CD4-positive, alpha-beta T cell treated with Interleukin-15 for 4 hours (primary cell): ENCODE results near the gene CDS2.

Experiments
- DNase-seq: peaks from one replicate; pipeline ENCODE4 v3.0.0-alpha.2; 2020; ENCODE audit warnings: low spot score

CDS2 gene

DNA sequence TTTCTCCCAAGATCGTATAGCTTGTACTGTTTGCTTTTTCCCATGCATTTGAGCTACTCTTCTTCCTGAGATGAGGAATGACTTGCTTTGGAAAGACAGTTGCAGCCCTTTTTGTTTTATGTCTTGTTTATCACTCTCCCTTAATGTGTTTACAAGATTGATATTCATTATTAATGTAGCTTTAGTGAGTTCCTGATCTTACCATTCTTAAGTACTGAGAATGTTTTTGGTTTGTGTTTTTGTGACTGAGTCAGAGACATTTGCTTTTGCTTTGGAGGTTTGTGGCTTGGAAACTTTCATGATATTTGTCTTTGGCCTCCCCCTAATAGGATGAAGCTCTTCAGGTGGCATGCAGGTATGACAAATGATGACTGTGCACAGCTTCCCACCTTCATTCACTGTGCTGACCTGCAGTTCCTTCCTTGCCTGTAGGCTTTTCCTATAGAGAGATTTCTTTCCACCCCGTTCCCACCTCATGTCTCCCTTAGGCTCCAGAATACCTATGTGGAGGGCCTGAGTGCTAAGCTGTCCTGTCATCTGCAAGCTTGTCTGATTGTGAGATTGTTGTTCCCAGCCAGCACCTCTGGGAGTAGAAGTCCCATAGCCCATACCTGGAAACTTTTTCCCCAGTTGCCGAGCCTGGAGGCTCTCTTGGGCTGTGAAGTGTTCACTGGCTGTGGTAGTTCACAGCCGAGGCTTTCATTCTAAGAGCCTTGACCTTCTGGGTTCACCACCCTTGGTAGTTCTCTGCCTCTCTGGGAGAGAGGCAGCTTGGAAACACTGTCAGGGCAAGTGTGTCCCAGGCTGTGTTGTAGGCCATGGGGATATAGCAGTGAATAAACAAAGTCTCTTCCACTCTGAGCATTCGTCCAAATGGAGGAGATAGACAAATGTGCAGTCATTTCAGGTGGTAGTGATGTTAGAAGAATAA is 27.1 kb downstream of the CDS2 start:
- no peak for DNase-seq

DNA sequence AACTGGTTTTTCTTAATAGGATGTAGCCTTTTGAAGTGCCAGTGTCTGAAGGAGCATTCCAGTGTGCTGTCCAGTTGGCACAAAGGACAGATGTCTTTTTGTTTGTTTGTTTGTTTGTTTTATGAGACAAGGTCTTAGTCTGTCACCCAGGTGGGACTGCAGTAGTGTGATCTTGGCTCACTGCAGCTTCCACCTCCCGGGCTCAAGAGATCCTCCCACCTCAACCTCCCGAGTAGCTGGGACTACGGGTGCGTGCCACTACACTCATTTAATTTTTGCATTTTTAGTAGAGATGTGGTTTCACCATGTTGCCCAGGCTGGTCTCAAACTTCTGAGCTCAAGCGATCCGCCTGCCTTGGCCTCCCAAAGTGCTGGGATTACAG is 27.7 kb downstream of the CDS2 start:
- no peak for DNase-seq

DNA sequence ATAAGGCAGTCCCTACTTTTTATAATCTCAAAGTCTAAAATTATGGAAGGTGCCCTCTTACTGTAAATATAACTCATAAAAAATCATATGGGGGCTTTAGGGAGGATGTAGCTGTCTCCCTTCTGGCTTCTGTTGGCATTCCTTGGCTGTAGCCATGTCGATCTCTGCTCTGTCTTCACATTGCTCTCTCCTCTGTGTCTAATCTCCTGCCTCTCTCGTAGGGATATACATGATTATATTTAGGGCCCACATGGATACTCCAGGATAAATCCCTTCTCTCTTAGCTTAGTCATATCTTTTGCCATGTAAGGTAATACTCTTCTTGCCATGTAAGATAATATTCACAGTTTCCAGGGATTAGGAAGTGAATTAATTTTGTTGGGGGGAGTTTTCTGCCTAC is 28.6 kb downstream of the CDS2 start:
- no peak for DNase-seq

DNA sequence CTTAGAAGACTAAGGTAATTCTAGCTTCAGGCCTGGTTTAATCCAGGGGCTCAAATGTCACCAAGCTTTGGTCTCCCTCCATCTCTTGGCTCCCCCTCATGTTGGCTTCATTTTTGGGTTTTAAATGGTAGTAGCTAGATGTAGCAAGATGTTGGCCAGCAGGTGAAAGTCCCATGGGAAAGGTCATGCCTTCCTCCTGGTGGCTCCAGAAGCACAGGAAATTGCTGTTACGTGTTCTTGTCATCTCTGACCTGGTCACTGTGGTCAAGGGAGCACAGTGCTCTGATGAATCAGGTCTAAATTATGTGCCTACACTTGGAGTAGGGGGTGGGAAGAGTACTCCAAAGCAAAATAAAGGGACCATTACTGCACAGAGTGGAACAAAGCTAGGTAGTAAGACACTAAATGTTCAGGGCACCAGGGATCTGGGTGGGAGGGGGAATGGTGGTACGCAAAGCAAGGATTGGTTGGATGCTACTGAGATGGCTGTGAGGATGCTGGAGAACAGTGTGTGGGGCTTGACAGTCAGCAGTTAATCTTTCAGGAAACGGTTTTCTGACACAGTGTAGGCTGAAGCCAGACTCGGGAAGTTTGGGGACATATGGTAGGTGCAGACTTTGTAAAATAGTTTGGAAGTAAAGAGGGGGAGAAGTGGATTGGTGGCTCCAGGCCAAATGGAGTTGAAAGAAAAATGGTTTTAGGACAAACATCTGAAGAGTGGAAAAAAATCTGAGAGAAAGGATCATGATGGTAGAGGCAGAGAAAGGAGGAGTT is 30.1 kb downstream of the CDS2 start:
- DNase-seq, result no peak

DNA sequence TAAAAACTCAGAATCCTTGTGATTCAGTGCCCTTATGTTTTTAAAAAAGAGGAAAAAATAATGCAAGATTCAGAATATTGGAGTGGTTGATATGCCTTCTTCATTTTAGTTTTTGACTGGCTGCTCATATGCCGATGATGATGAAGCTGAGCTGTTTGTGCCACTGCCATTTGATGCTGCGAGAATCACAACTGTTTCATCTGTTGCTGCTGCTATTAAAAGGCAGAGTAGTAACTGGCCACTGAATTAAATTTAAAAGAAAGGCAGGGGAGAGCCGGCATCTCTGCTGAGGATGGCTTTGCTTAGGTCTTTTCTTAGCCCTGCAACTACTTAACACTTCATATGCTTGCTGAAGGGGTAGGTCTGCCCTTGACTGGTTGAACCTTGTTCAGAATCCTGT is 33.1 kb downstream of the CDS2 start:
- no peak for DNase-seq

DNA sequence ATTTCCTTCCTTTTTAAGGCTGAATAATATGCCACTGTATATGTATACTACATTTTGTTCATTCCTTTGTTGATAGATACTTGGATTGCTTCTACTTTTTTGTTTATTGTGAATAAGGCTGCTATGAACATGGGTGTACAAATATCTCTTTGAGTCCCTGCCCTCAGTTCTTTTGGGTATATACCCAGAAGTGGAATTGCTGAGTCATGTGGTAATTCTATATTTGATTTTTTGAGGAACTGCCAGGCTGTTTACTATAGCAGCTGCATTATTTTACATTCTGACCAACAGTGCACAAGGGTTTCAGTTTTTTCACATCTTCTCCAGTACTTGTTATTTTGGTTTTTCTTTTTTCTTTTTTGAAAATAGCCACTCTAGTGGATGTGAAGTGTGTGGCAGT is 34.1 kb downstream of the CDS2 start:
- no peak for DNase-seq

DNA sequence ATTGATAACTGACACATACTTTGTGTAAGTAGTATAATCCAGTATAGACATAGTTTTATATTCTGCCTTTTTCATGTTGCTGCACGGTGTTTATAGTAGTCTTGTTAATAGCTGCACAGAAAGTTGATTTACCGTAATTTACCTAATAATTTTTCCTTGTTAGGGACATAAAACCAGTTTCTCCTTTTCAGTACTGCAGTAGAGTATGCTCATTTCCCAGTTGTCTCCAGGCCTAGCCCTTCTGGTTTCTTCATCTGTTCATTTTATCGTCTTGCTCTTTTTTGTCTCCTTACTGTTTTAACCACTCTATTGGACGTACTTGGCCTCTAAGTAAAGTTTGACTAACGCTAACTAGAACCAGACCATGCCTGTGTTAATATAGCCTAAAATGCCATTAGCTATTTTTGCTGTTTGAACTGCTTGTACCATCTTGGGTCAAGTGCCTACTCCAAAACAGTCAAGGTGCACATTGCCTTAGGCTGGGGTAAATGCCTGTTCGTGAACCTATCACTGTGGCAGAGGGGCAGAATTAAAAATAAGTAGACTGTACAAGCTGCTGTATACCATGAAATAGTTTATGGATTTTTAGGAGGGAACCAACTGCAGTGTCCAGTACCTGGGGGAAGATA is 34.8 kb downstream of the CDS2 start:
- DNase-seq, result no peak

DNA sequence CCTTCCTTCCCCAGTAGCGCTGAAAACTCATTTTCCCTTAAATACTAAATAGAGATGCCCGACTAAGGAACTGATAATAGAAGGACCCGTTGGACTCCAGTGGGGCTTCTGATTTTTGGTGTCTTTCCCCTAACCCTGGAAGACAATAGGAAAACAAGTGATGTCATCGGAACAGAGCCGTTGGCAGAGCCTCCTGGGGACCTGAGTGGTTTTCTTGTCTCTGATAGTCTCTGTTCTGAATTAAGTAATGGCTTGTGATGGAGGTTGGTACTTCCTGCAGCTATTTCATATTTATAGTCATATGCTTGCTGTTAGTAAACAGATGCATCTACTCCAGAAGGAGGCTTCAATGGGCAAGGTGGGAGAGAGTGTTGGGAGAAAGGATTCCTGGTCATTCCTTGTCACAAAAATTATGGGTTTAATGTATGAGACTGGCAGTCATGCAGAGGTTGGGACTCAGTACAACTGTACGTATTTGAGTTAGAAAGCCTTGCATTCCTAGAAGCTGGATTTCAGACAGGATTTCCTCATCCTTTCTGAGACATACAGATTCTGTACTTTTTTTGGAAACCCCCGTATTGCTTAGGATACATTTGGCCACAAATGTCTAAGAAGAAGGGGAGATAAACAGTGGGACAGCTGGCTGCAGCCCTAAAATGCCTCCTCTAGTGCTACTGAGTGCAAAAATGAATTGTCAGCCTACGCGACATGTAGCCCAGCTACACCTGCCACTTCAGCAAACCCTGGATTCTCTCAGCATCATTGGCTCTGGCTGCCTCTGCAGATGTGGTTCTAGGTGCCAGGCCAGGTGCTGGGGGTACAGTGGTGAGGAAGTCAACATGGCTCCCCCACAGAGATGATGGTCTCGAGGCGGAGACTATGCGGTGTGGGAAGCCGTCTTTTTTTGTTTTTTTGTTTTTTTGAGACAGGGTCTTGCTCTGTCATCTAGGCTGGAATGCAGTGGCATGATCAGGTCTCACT is 38.1 kb downstream of the CDS2 start:
- no peak for DNase-seq

DNA sequence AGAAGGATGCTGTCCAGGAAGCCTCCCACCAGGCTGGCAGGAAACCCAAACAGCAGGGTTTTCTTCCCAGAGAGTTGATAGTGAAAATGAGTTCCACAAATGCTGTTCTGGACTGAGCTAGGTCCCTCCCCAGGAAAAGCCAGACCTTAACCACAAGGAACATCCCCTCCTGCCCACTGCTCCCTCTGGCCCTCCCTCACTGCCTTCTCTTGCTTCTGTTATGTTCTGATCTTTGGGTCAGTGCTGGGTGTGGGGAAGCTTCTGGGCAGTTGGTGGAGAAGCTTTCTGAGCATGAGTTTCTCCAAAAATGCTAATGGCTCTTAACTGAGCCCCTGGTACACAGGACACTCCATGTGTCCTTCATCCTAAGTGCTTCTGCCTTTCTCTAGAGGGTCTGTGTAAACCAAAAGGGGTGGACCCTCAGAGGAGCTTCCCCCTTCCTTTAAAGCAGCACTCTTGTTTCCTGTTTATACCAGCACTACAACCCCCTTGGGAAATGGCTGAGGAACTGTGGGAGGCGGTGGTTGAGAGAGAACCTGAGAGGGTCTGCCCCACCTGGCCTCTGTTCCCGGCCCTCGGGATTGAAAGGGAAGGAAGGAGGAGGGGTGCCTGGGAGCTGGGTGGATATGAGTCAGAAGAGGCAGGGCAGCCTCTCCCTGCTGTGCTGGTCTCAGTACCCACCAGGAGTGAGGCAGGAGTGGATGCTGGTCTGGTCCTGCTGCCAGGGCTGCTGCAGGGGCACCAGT is 42.0 kb downstream of the CDS2 start:
- DNase-seq, result no peak

DNA sequence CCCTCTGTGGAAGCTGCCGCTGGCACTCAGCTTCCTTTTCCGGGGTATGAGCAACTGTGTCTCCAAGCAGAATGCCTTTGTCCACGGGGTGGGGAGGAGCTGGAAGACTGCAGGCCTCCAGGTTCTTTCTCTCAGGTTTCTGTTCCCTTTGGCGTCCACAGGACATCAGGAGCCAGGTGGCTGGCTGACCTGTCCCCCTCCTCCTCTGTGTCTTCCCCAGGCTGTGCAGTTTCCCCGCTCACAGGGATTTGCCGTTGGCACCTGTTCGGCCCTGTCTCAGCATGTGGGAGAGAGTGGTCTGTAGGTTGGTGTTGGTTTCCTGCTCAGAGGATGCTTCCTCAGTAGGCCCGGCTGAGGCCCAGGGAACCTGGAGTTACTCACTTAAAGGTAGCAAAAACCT is 43.5 kb downstream of the CDS2 start:
- DNase-seq, result no peak

DNA sequence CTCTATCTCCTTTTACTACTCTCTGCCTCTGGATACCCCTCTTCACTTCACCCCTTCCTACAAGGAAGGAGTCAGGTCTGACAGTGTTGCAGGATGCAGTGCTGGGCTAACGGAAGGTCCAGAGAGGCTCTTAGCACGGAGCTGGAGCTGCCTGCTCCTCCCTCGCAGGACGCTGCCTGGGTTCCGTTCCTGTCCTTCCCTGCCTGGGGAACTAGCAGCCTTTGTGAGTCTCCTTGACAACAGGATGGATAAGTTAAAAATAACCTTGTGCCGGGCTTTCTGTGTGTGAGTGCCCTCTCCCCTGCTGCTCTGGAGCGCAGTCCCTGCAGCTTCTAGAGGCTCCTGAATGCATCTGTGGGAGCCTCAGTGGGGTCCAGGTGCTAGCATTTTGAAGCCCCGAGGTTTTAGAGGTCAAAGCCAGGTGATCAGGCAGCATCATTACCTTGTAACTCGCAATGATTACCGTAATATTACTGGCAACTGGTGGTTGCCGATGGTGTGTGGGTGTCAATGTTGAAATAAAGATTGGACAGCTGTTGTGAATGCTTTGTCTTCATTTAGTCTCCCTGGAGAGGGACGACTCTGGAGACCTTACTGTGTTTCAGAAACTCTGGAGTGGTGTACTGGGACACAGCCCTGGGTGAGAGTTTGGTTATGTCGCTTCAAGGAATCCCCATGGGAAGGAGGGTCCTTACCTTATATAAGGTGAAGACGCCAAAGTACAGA is 44.4 kb downstream of the CDS2 start:
- no peak for DNase-seq

DNA sequence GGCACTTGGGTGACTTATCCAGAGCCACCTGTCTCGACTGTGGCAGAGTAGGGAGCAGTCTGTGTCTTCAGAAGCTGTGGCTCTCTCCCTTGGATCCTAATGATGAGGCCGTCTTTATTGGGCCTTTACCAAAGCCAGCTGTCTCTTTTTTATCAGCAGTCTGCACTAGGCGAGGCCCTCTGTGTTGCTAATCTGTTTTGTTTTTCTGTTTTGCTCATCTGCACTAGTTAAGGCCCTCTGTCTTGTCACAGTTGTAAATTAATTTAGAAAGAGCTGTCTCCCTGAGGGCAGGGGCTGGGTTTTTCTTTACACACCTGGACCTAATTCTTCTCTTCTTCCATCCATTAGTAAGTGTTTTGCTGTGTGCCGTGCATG is 45.0 kb downstream of the CDS2 start:
- no peak for DNase-seq

DNA sequence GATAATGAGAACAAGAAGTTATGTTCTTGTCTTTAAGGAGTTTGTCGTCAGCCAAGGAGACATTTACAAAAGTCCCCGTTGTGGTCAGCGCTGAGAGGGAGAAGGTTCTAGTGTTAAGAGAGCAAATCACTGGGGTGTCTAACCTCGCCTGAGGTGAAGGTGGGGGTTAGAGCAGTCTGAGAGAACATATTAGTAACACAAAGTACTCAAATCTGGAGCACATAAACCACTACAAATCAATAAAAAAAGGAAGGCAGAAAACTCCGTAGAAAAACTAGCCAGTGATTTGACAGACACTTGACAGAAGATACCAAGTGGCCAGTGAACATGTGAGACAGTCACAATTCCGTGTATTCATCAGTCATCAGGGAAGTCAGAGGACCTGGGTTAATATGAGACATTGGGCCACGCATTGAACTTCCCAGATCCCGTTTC is 45.4 kb downstream of the CDS2 start:
- DNase-seq, result no peak

DNA sequence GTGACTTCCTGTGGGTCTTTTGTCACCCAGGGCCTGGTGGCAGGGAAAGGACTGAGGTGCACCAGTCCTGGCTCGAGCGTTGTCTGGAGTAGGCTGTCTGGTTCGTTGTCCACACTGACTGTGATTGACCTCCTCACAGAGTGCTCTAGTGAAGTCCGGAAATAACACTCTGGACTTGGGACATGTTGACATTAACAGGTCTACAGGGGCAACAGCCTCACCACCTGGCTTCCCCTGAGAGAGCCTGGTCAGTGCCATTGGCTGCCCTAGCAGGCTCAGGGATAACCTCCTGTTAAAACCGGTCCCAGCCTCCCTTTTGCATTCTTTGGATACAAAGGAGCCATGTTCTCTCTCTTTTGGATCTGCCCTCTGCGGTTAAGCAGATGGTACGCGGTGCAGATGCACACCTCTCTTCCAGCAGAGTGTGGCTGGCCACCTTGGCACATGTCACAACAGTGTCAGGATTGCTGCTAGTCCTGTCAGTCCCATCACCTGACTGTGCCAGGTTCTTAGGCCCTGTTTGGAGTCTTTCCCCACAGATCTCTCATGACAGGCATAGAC is 46.2 kb downstream of the CDS2 start:
- DNase-seq, result no peak

DNA sequence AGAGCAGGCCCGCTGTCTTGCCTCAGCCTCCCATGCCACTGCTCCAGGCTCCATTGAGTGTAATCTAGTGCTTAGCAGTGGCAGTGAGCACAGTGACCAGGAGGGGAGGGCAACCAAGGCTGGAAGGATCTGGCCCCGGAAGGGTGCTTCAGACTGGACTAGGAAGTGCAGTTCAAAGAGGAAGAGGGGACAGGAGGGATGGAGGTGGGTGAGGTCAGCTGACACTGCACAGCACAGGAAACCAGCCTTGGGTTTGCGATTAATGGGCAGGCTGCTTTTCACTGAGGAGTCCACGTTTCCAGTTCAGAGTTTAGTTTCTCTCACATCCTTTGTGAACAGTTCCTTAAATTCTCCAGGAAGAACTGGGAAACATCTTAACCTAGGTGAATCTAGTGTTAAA is 46.9 kb downstream of the CDS2 start:
- DNase-seq, result no peak

DNA sequence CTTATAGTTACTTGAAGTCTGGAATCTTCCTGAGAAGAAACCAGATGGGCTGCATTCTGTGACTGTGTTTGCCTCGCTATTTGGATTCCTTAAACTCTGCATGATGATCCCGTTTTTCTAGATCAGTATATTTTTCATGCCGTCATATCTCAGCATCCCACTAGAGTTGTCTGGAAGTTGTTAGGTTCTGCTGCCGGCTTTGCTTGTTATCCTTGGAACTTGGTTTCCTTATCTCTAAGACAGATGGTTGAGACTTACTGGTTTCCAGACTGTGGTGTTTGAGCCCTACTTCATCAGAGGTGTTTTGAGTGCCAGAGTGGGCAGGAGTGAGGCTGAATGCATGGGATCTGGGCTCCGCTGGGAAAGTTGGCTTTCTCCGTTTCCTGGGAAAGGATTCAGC is 50.3 kb downstream of the CDS2 start:
- no peak for DNase-seq

DNA sequence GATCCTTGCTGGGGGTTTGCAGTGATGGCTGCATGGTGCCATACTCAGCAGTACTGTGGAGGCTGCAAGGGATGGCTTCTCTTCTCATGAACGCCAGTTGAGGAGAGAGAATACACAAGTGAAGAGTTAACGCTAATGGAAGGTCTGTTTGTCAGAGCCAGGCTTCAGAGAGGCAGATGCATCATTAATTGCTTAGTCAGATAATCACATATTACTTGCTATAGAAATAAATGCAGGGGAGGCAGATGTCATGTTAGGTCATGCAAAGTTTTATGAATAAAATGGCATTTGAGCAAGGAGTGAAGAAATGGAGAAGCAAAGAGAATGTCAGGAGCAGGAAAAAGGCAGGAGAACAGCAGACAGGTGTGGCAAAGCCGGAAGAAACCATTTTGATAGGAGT is 51.2 kb downstream of the CDS2 start:
- DNase-seq, result no peak

DNA sequence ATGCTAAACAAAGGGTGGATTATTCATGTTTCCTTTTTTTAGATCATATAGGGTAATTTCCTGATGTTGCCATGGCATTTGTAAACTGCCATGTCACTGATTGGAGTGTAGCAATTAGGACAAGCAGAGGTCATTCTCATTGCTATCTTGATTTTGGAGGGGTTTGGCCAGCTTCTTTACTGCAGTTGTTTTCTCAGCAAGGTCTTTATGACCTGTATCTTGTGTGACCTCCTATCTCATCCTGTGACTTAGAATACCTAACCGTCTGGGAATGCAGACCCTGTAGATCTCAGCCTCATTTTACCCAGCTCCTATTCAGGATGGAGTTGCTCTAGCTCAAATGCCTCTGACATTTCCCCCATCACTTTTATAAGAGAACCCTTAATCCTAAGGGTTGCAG is 53.6 kb downstream of the CDS2 start:
- DNase-seq, result no peak

DNA sequence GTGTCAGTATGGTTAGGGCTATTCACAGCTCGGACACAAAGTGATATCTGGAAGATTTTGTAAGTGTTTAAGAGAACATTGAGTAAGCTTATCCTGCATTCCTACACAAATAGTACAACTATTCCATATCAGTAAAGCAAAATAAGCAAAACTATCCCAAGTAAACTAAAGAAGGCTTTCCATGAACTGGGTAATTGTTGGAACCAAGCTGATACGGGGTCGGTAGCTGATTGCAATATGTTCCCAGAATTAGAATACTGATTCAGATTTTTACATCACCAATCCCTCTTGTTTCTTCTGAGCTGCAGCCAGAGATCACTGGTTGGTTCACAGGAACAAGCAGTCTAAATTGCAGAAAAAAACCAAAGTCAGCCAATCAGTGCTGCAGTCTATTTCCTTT is 54.1 kb downstream of the CDS2 start:
- no peak for DNase-seq

DNA sequence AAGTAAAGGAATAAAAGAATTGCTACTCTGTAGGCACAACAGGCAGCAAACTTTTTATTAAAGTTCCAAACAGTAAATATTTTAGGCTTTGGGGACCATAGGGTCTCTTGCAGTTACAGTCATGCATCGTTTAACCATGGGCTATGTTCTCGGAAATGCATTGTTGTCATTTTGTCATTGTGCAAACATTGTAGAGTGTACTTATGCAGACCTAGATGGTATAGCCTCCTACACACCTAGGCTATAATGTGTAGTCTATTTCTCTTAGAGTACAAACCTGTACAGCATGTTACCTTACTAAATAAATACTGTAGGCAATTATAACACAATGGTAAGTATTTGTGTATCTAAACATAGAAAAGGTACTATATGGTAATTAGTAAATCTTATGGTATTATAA is 54.7 kb downstream of the CDS2 start:
- no peak for DNase-seq
